ENCODE data around the gene PLEKHA8. TPM values are rescaled to one million over a fixed set of nuclear protein-coding genes. Genes with fewer than 3 reads are reported as not detected.

PLEKHA8 gene
- total and polyA plus RNA-seq, 2 experiments from 2014 or later: 4.7 to 10.3 TPM

DNA sequence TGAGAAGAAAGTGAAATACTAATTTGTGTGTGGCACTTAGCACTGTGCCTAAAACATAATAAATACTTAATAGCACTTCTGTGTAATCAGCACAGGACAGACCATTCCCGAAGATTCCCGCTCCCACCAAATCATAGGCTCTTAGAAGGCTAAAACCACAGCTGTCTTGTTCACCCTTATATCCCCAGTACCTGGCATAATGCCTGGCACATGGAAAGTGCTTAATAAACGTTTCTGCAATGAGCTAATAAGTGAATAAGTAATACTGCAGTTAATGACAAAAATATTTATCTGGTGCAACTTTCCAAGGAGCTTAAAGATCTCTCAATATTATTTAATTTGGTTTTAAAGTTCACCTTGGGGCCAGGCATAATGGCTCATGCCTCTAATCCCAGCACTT is 149.8 kb downstream of the PLEKHA8 start:
- Histone ChIP-seq H3K36me3 (ENCODE audit: low read depth) (no peaks in the 10 kb centered on the region), H4K20me1 (ENCODE audit: insufficient read depth) (no peaks in the 10 kb centered on the region), H3K79me2 (ENCODE audit: insufficient read depth) (no peaks in the 10 kb centered on the region), H3K27me3 (replicated peaks; ENCODE audit: insufficient read depth) (no peaks in the 10 kb centered on the region), H3F3A (ENCODE audit: insufficient read depth) (peaks cover 20% of the 10 kb centered on the region), H2AFZ (no peak overlapping the region), H3K9ac (no peak overlapping the region), H3K9me3 (ENCODE audit: low read depth) (no peaks in the 10 kb centered on the region), H3K4me2 (ENCODE audit: unreplicated experiment) (no peak overlapping the region), H3K9me2 (ENCODE audit: insufficient read depth) (no peaks in the 10 kb centered on the region), H3K4me1 (ENCODE audit: insufficient read depth) (peaks cover 32% of the 10 kb centered on the region), H3K27ac (no peak overlapping the region), H3K4me3 (no peak overlapping the region)
- no peak for TF ChIP-seq EZH2phosphoT487 (IDR thresholded peaks at IDR 0.05; ENCODE audit: insufficient read depth, low read depth)
- no peak for TF ChIP-seq EZH2 (IDR thresholded peaks at IDR 0.05; ENCODE audit: insufficient read depth, poor library complexity, severe bottlenecking)
- in situ Hi-C loops (cut with MboI): no loop called here
- WGBS, 2 experiments (ENCODE audit: low coverage in 1 of 2, low lambda C conversion rate in 2 of 2, missing lambda C conversion rate in 2 of 2): 47 to 57% methylated on average over 3 of the region's 3 CpGs
- no peak for DNase-seq

DNA sequence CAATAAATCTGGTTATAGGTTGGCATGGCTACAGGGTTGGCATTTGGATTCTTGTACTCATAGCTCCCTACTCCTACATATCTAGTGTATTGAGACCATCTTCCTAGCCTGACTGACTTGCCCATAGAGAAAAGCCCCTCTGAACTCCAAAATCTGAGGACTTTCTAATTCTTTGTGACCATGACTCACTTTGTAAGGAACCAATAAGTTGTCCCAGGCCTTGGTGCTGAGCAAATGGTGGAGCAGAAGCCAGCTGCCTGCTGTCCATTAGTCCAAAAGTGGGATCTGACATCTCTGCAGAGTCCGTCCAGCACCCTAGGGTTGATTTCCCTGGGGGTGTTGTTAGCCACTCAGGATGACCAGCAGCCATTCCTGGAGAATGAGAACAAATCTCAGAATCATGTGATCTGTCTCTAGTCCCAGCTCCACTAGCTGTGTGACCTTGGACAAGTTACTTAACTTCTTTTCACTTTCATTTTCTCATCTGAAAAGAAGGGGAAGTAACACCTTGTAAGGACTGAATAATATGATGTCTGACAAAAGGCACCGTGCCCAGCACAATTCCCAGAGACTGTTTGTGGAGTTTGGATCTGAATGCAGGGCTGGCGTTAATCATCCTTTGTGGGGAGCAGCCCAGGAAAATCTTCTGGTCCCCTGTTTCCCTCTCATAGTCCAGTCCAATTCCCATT is 150.7 kb downstream of the PLEKHA8 start:
- no peak overlapping the region for H2AFZ ChIP-seq
- in situ Hi-C loops (cut with MboI): no loop called here

More for the DNA sequence above, 150.7 kb downstream of the PLEKHA8 start:
- Histone ChIP-seq H3K36me3 (ENCODE audit: low read depth) (no peaks in the 10 kb centered on the region), H3K27ac (no peak overlapping the region), H3K4me2 (ENCODE audit: unreplicated experiment) (no peak overlapping the region), H3K4me1 (ENCODE audit: insufficient read depth) (peaks cover 23% of the 10 kb centered on the region), H3K9ac (no peak overlapping the region), H4K20me1 (ENCODE audit: insufficient read depth) (no peaks in the 10 kb centered on the region), H3K79me2 (ENCODE audit: insufficient read depth) (no peaks in the 10 kb centered on the region), H3F3A (ENCODE audit: insufficient read depth) (peaks cover 13% of the 10 kb centered on the region), H3K4me3 (no peak overlapping the region), H3K9me3 (ENCODE audit: low read depth) (no peaks in the 10 kb centered on the region), H3K9me2 (ENCODE audit: insufficient read depth) (no peaks in the 10 kb centered on the region), H3K27me3 (replicated peaks; ENCODE audit: insufficient read depth) (no peaks in the 10 kb centered on the region)
- 69 to 74% methylated on average over 3 of the region's 3 CpGs for WGBS, 2 experiments (ENCODE audit: low coverage in 1 of 2, low lambda C conversion rate in 2 of 2, missing lambda C conversion rate in 2 of 2)
- TF ChIP-seq EZH2phosphoT487 (IDR thresholded peaks at IDR 0.05; ENCODE audit: insufficient read depth, low read depth): no peak
- TF ChIP-seq EZH2 (IDR thresholded peaks at IDR 0.05; ENCODE audit: insufficient read depth, poor library complexity, severe bottlenecking): no peak
- DNase-seq: no peak

Small RNA genes lying within 50 kb of the gene (small RNA-seq; reads per million reads assigned to genes)
- not detected for gene RPS27P16 (ENCODE audit: low read depth, low replicate concordance)

Other genes with a start within 250 kb of the PLEKHA8 start
- gene WIPF3, start 221.9 kb upstream of the PLEKHA8 start, total RNA-seq (2014; rRNA removed; shearing (Covaris generic)): not detected in 2 replicates
- not detected in 2 replicates for gene WIPF3, start 221.9 kb upstream of the PLEKHA8 start, polyA plus RNA-seq (2016; fragmentation: Nextera tagmentation; extraction: Ambion mirVana)
- gene SCRN1, start 38.6 kb upstream of the PLEKHA8 start, total RNA-seq (2014; rRNA removed; shearing (Covaris generic)): 80.0 and 82.2 TPM in 2 replicates
- 57.6 and 58.8 TPM in 2 replicates for gene SCRN1, start 38.6 kb upstream of the PLEKHA8 start, polyA plus RNA-seq (2016; fragmentation: Nextera tagmentation; extraction: Ambion mirVana)
- 28.3 and 31.8 TPM in 2 replicates for gene FKBP14, start 1.7 kb upstream of the PLEKHA8 start, total RNA-seq (2014; rRNA removed; shearing (Covaris generic))
- 50.7 and 50.8 TPM in 2 replicates for gene FKBP14, start 1.7 kb upstream of the PLEKHA8 start, polyA plus RNA-seq (2016; fragmentation: Nextera tagmentation; extraction: Ambion mirVana)
- 22.5 and 23.6 TPM in 2 replicates for gene MTURN, start 106.6 kb downstream of the PLEKHA8 start, total RNA-seq (2014; rRNA removed; shearing (Covaris generic))
- 15.6 and 15.9 TPM in 2 replicates for gene MTURN, start 106.6 kb downstream of the PLEKHA8 start, polyA plus RNA-seq (2016; fragmentation: Nextera tagmentation; extraction: Ambion mirVana)